Panc1 (cell line): ENCODE results near the gene HIPK2. TPM values are rescaled to one million over a fixed set of nuclear protein-coding genes. Genes with fewer than 3 reads are reported as not detected.
A peak's percentile ranks its signal among the peaks of the same experiment; 100 is the strongest.

Source experiments
- ATAC-seq: fragments of 200-7000 bp; cut with Tn5 transposase; 2 replicates; pipeline ENCODE4 v1.9.1; 2020; ENCODE audit warnings: mild to moderate bottlenecking, moderate library complexity
- BruUV-seq: library from RNA; stranded (reverse); fragments of 400-500 nt; replicated peaks from 2 replicates; lab custom pipeline; 2021; lab: Mats Ljungman, UMichigan
- CTCF ChIA-PET: fragments of 300-600 bp; sonication (Branson Sonifier 250); formaldehyde crosslinking; loops from one replicate; lab custom pipeline; 2022; ENCODE audit warnings: antibody characterized with exemption; lab: Charles Lee
- POLR2A ChIA-PET: fragments of 300-600 bp; sonication (Branson Sonifier 250); formaldehyde crosslinking; loops from one replicate; lab custom pipeline; 2022; ENCODE audit warnings: antibody characterized with exemption; lab: Charles Lee
- DNase-seq: peaks from one replicate; pipeline ENCODE4 v3.0.0-alpha.2; 2010; ENCODE audit warnings: low read depth, low spot score
- H3K27ac ChIP-seq: 2 replicates; pipeline ENCODE4 v1.5.1; 2011; ENCODE audit warnings: mild to moderate bottlenecking, low read length, inconsistent platforms
- H3K27me3 ChIP-seq: fragments of 200-500 bp; sonication (Bioruptor generic); 2 replicates; pipeline ENCODE4 v1.6.0; 2014; ENCODE audit warnings: low read length, inconsistent platforms; ENCODE audit not compliant: control insufficient read depth, insufficient read depth
- H3K36me3 ChIP-seq: fragments of 200-500 bp; sonication (Bioruptor generic); 2 replicates; pipeline ENCODE4 v1.5.1; 2014; ENCODE audit warnings: inconsistent platforms, mild to moderate bottlenecking, low read length, moderate library complexity; ENCODE audit not compliant: control insufficient read depth, insufficient read depth
- H3K4me1 ChIP-seq: 2 replicates; pipeline ENCODE4 v1.5.1; 2011; ENCODE audit warnings: inconsistent platforms, mild to moderate bottlenecking, low read length, moderate library complexity; ENCODE audit not compliant: control insufficient read depth, insufficient read depth
- H3K4me3 ChIP-seq, 2 experiments: 2 replicates each; pipeline ENCODE4 v1.5.1; 2011 to 2012; ENCODE audit warnings: low read depth in 2 of 2, low read length in 2 of 2, mild to moderate bottlenecking in 2 of 2, inconsistent platforms in 1 of 2, moderate library complexity in 1 of 2
- H3K9me3 ChIP-seq: fragments of 200-500 bp; sonication (Bioruptor generic); 2 replicates; pipeline ENCODE4 v1.5.1; 2014; ENCODE audit warnings: low read depth, mild to moderate bottlenecking, inconsistent platforms, low read length, moderate library complexity; ENCODE audit not compliant: control insufficient read depth, insufficient read depth
- POLR2AphosphoS5 ChIP-seq: IDR thresholded peaks from 2 replicates; pipeline ENCODE4 v1.6.1; 2012; ENCODE audit warnings: mild to moderate bottlenecking, low read depth, low read length, moderate library complexity
- SIN3A ChIP-seq: IDR thresholded peaks from 2 replicates; pipeline ENCODE4 v1.6.1; 2012; ENCODE audit warnings: low read depth, mild to moderate bottlenecking, low read length, moderate library complexity, borderline replicate concordance; ENCODE audit not compliant: insufficient read depth
- TCF7L2 ChIP-seq: IDR thresholded peaks from 2 replicates; pipeline ENCODE4 v1.6.1; 2011; ENCODE audit warnings: mild to moderate bottlenecking, low read depth, low read length, inconsistent platforms
- in situ Hi-C: cut with HindIII; loops from 2 replicates; pipeline ENCODE4 v1.10.0; 2016; ENCODE audit warnings: low sequenced_read_pairs, low pct_unique_long_range_greater_than_20kb
- intact Hi-C: fragments of 100-400 bp; cut with micrococcal nuclease; formaldehyde crosslinking; loops from one replicate; pipeline ENCODE4 v1.10.0; 2022; ENCODE audit not compliant: unreplicated experiment
- total RNA-seq: library from RNA; stranded (reverse); gene quantifications from one replicate; pipeline ENCODE4 v1.2.1, GENCODE V29; 2021; ENCODE audit not compliant: unreplicated experiment
- TF ChIP-seq, protein P1 (sequence below), 2 experiments: IDR thresholded peaks; 2 replicates each; pipeline ENCODE4 v1.6.1; 2011 to 2012; ENCODE audit warnings: low read depth in 2 of 2, control low read depth in 1 of 2, low read length in 1 of 2, mild to moderate bottlenecking in 1 of 2, moderate library complexity in 1 of 2; ENCODE audit not compliant: insufficient read depth in 1 of 2
- TF ChIP-seq, protein P2 (sequence below): fragments of 450-650 bp; IDR thresholded peaks from 2 replicates; pipeline ENCODE4 v1.5.1; 2017; ENCODE audit warnings: mild to moderate bottlenecking

HIPK2 gene
- total RNA-seq, 1 experiment from 2014 or later: 34.1 TPM

DNA sequence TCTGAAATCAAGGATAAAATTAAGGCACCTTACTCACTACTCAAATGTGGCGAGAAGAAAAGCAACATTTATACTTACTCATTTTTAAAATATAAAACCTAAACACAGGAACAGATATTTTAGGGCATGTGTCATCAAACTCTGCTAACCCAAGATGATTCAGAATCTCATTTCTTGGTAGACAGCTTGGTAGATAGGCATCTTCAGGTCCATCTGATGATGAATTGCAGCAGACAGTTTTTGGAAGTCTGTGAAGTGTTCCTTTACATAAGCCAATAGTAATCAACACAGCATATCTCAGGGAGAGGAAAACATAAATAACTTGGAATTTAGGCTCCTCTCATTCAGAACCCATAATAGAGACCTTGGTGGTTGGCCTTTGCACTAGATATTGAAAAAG lies 3.4 kb downstream of the HIPK2 start:
- Histone ChIP-seq H3K9me3 (no peaks in the 10 kb centered on the region), H3K27me3 (no peaks in the 10 kb centered on the region), H3K4me3 (no peak overlapping the region), H3K4me1 (peaks cover 28% of the 10 kb centered on the region), H3K27ac (peak overlapping the region; percentile 26; the same call in 1 of the 2 replicates), H3K36me3 (no peaks in the 10 kb centered on the region; the same call in 1 of the 2 replicates)
- in situ Hi-C loops: no loop called here
- intact Hi-C loops: loop anchor here (2.0 kb wide), 1 partner anchor 128 kb away; no protein-coding TSS in a partner anchor
- ChIA-PET POLR2A (no interaction called here), CTCF (interaction anchor here (0.5 to 1.0 kb wide), 2 partner anchors 173 to 239 kb away, joined by 5 to 8 read pairs; no protein-coding TSS in a partner anchor)
- ATAC-seq (no peak), DNase-seq (peak; percentile 67)
- TF ChIP-seq TCF7L2 (no peak), POLR2AphosphoS5 (no peak), SIN3A (no peak)
- TF ChIP-seq, protein P1, sequence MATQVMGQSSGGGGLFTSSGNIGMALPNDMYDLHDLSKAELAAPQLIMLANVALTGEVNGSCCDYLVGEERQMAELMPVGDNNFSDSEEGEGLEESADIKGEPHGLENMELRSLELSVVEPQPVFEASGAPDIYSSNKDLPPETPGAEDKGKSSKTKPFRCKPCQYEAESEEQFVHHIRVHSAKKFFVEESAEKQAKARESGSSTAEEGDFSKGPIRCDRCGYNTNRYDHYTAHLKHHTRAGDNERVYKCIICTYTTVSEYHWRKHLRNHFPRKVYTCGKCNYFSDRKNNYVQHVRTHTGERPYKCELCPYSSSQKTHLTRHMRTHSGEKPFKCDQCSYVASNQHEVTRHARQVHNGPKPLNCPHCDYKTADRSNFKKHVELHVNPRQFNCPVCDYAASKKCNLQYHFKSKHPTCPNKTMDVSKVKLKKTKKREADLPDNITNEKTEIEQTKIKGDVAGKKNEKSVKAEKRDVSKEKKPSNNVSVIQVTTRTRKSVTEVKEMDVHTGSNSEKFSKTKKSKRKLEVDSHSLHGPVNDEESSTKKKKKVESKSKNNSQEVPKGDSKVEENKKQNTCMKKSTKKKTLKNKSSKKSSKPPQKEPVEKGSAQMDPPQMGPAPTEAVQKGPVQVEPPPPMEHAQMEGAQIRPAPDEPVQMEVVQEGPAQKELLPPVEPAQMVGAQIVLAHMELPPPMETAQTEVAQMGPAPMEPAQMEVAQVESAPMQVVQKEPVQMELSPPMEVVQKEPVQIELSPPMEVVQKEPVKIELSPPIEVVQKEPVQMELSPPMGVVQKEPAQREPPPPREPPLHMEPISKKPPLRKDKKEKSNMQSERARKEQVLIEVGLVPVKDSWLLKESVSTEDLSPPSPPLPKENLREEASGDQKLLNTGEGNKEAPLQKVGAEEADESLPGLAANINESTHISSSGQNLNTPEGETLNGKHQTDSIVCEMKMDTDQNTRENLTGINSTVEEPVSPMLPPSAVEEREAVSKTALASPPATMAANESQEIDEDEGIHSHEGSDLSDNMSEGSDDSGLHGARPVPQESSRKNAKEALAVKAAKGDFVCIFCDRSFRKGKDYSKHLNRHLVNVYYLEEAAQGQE (IDR thresholded peaks at IDR 0.05; ENCODE audit: insufficient read depth in 1 of 2, low read depth in 2 of 2, low read length in 1 of 2): no peak
- TF ChIP-seq, protein P2, sequence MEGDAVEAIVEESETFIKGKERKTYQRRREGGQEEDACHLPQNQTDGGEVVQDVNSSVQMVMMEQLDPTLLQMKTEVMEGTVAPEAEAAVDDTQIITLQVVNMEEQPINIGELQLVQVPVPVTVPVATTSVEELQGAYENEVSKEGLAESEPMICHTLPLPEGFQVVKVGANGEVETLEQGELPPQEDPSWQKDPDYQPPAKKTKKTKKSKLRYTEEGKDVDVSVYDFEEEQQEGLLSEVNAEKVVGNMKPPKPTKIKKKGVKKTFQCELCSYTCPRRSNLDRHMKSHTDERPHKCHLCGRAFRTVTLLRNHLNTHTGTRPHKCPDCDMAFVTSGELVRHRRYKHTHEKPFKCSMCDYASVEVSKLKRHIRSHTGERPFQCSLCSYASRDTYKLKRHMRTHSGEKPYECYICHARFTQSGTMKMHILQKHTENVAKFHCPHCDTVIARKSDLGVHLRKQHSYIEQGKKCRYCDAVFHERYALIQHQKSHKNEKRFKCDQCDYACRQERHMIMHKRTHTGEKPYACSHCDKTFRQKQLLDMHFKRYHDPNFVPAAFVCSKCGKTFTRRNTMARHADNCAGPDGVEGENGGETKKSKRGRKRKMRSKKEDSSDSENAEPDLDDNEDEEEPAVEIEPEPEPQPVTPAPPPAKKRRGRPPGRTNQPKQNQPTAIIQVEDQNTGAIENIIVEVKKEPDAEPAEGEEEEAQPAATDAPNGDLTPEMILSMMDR: no peak
- no TSS peak for BruUV-seq

DNA sequence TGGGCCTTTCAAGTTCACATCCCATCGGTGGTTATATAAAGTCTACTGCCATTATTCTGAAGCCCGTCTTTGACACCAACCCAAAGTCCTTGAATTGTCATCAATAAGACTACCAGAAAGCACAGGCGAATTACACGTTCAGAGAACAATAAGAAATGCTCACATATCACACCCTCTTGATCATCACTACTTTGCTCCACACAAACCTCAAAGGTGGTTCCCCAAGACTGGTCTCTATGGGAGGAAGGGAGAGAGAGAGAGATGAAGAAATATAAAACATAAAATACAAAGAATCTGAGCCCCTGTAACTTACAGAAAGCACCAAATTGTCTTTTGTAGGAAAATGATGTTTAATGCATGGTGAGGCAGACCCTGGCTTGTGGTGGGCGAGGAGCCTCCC lies 4.4 kb downstream of the HIPK2 start:
- POLR2A ChIA-PET: no interaction called here
- intact Hi-C loops (no loop called here), in situ Hi-C loops (no loop called here)

More for the DNA sequence above, 4.4 kb downstream of the HIPK2 start:
- Histone ChIP-seq H3K27me3 (no peaks in the 10 kb centered on the region), H3K36me3 (no peaks in the 10 kb centered on the region; the same call in 1 of the 2 replicates), H3K9me3 (no peaks in the 10 kb centered on the region), H3K4me3 (no peak overlapping the region), H3K4me1 (peaks cover 28% of the 10 kb centered on the region), H3K27ac (no peak overlapping the region; the same call in 1 of the 2 replicates)
- no TSS peak for BruUV-seq
- DNase-seq (no peak), ATAC-seq (no peak)
- CTCF ChIA-PET: no interaction called here
- TF ChIP-seq, protein P1 (IDR thresholded peaks at IDR 0.05; ENCODE audit: insufficient read depth in 1 of 2, low read depth in 2 of 2, low read length in 1 of 2): no peak
- TF ChIP-seq TCF7L2 (no peak), SIN3A (no peak), POLR2AphosphoS5 (no peak)
- TF ChIP-seq, protein P2: no peak
